ENCODE data around the gene GPR68. TPM values are rescaled to one million over a fixed set of nuclear protein-coding genes. Genes with fewer than 3 reads are reported as not detected.

GPR68 gene
- total RNA-seq, result 0.22 and 0.34 TPM in 2 replicates

GRCh38 chr14:91244501-91244901 is at the start of gene GPR68:
Gene GPR68 (minus strand): TSS chr14:91244704. CDS start chr14:91235050, 9,654 bp downstream.

Other genes with a start within 250 kb of the GPR68 start
- 4.1 and 8.8 TPM in 2 replicates for gene RPS6KA5, start 184.1 kb downstream of the GPR68 start, total RNA-seq
- 32.3 and 54.9 TPM in 2 replicates for gene DGLUCY, start 130.6 kb downstream of the GPR68 start, total RNA-seq
- gene CCDC88C, start 173.1 kb upstream of the GPR68 start, total RNA-seq, result 11.3 and 11.5 TPM in 2 replicates